ENCODE results near the gene PPFIA3.

- no peak for TF ChIP-seq EGR1 (IDR thresholded peaks at IDR 0.05; ENCODE audit: low read depth in 2 of 2)
- no peak for TF ChIP-seq CTCF (IDR thresholded peaks at IDR 0.05; ENCODE audit: low read depth, low read length, missing input control)
These were observed 45.9 kb downstream of the PPFIA3 start for GRCh38 chr19:49165111-49165750.

All from liver (tissue), 3 donors.